ENCODE data around the gene GOLGA8T. TPM values are rescaled to one million over a fixed set of nuclear protein-coding genes. Genes with fewer than 3 reads are reported as not detected.
"Not testable (repeated sequence)": the region's sequence is repeated elsewhere in the genome, so short reads cannot be mapped to it uniquely, and the experiment has no call there.

Gene GOLGA8T
- total and polyA plus RNA-seq, 2 of the 4 experiments (the other 2 are of a cell fraction), result not detected

GRCh38 chr15:30162479-30163357 is 27.9 kb downstream of the GOLGA8T start:
- H3K79me1 ChIP-seq (ENCODE audit: low read depth in 1 of 2, low read length in 2 of 2); CTCF ChIA-PET; H2AK9ac ChIP-seq (replicated peaks; ENCODE audit: low read depth, low read length, poor library complexity); H3K27me3 ChIP-seq (ENCODE audit: control insufficient read depth, insufficient read depth, low read length); H3K18ac ChIP-seq (ENCODE audit: low read depth, low read length); H3K9me3 ChIP-seq (ENCODE audit: control insufficient read depth, insufficient read depth, low read length); H3K23ac ChIP-seq (ENCODE audit: low read depth, low read length); H3K27ac ChIP-seq (ENCODE audit: insufficient read depth, low read length); H3K4ac ChIP-seq (ENCODE audit: low read depth, low read length); POLR2A ChIA-PET (ENCODE audit: unreplicated experiment); H4K20me1 ChIP-seq (ENCODE audit: insufficient read depth, low read length); H3K36me3 ChIP-seq (ENCODE audit: control insufficient read depth, insufficient read depth, low read length); H2AFZ ChIP-seq (replicated peaks; ENCODE audit: low read length, poor library complexity); H3K4me2 ChIP-seq (ENCODE audit: low read depth, low read length); H3K4me1 ChIP-seq (ENCODE audit: control insufficient read depth, insufficient read depth, low read length); H2BK20ac ChIP-seq (ENCODE audit: low read depth, low read length); BruUV-seq (replicated peaks); H2AK5ac ChIP-seq (ENCODE audit: low read depth, low read length); H2BK5ac ChIP-seq (ENCODE audit: low read depth, low read length, poor library complexity, severe bottlenecking); H3K9ac ChIP-seq (ENCODE audit: low read depth, low read length); in situ Hi-C loops (cut with MboI; ENCODE audit: low sequenced_read_pairs); H4K91ac ChIP-seq (ENCODE audit: insufficient read depth, low read depth, low read length); H3K9me1 ChIP-seq (ENCODE audit: insufficient read depth, low read length); dilution Hi-C loops (cut with HindIII; ENCODE audit: low sequenced_read_pairs, unreplicated experiment); intact Hi-C loops (cut with micrococcal nuclease); H4K8ac ChIP-seq (ENCODE audit: low read depth in 2 of 2, low read length in 2 of 2); H3K56ac ChIP-seq (ENCODE audit: extremely low read depth, insufficient read depth, low read length); H2BK15ac ChIP-seq (ENCODE audit: low read depth, low read length); DNase-seq; H3K4me3 ChIP-seq (ENCODE audit: insufficient read depth, low read depth, low read length); H3K14ac ChIP-seq (replicated peaks; ENCODE audit: low read depth, low read length); H2BK120ac ChIP-seq (ENCODE audit: low read depth, low read length); H4K5ac ChIP-seq (ENCODE audit: low read depth, low read length); ATAC-seq (ENCODE audit: low read depth): not testable (repeated sequence)
- WGBS, 2 experiments (ENCODE audit: extremely low coverage in 2 of 2, insufficient read length in 1 of 2), result no CpG with 5 or more reads among the region's 4 CpGs

GRCh38 chr15:30163759-30164158 is 28.9 kb downstream of the GOLGA8T start:
- dilution Hi-C loops (cut with HindIII; ENCODE audit: low sequenced_read_pairs, unreplicated experiment); H3K27ac ChIP-seq (ENCODE audit: insufficient read depth, low read length); CTCF ChIA-PET; ATAC-seq (ENCODE audit: low read depth); H3K4ac ChIP-seq (ENCODE audit: low read depth, low read length); H2AFZ ChIP-seq (replicated peaks; ENCODE audit: low read length, poor library complexity); H3K27me3 ChIP-seq (ENCODE audit: control insufficient read depth, insufficient read depth, low read length); H2BK15ac ChIP-seq (ENCODE audit: low read depth, low read length); POLR2A ChIA-PET (ENCODE audit: unreplicated experiment); H4K20me1 ChIP-seq (ENCODE audit: insufficient read depth, low read length); H3K4me1 ChIP-seq (ENCODE audit: control insufficient read depth, insufficient read depth, low read length); H4K91ac ChIP-seq (ENCODE audit: insufficient read depth, low read depth, low read length); H3K79me1 ChIP-seq (ENCODE audit: low read depth in 1 of 2, low read length in 2 of 2); H3K56ac ChIP-seq (ENCODE audit: extremely low read depth, insufficient read depth, low read length); H3K9me1 ChIP-seq (ENCODE audit: insufficient read depth, low read length); H2AK5ac ChIP-seq (ENCODE audit: low read depth, low read length); H3K14ac ChIP-seq (replicated peaks; ENCODE audit: low read depth, low read length); DNase-seq; BruUV-seq (replicated peaks); in situ Hi-C loops (cut with MboI; ENCODE audit: low sequenced_read_pairs); H3K18ac ChIP-seq (ENCODE audit: low read depth, low read length); H3K4me2 ChIP-seq (ENCODE audit: low read depth, low read length); H3K36me3 ChIP-seq (ENCODE audit: control insufficient read depth, insufficient read depth, low read length); H2BK120ac ChIP-seq (ENCODE audit: low read depth, low read length); H4K5ac ChIP-seq (ENCODE audit: low read depth, low read length); H4K8ac ChIP-seq (ENCODE audit: low read depth in 2 of 2, low read length in 2 of 2); H2BK5ac ChIP-seq (ENCODE audit: low read depth, low read length, poor library complexity, severe bottlenecking); intact Hi-C loops (cut with micrococcal nuclease); H3K4me3 ChIP-seq (ENCODE audit: insufficient read depth, low read depth, low read length); H3K23ac ChIP-seq (ENCODE audit: low read depth, low read length); H2AK9ac ChIP-seq (replicated peaks; ENCODE audit: low read depth, low read length, poor library complexity); H3K9me3 ChIP-seq (ENCODE audit: control insufficient read depth, insufficient read depth, low read length); H2BK20ac ChIP-seq (ENCODE audit: low read depth, low read length); H3K9ac ChIP-seq (ENCODE audit: low read depth, low read length): not testable (repeated sequence)
- no CpG with 5 or more reads among the region's 2 CpGs for WGBS, 2 experiments (ENCODE audit: extremely low coverage in 2 of 2, insufficient read length in 1 of 2)
